ENCODE measurements around the gene ASH1L.

DNA sequence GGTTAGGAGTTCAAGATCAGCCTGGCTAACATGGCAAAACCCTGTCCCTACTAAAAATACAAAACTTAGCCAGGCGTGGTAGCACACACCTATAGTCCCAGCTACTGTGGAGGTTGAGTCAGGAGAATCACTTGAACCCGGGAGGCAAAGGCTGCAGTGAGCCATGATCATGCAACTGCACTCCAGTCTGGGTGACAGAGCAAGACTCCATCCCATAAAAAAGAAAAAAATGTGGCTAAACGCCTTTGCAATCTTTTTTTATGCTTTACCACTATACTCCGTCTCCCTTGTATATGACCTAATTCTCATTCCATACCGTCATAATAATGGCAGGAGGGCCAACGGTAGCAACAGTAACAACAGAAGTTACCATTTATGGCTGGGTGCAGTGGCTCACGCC is 109.5 kb downstream of the ASH1L start:
- TF ChIP-seq CTCF (conservative IDR thresholded peaks at IDR 0.05), result no peak
- no peak for TF ChIP-seq EZH2 (IDR thresholded peaks at IDR 0.05; ENCODE audit: low read depth)

Measured in PC-9 (cell line).